ENCODE data around the gene IL17RE. TPM values are rescaled to one million over a fixed set of nuclear protein-coding genes. Genes with fewer than 3 reads are reported as not detected.
"Not testable (repeated sequence)": the region's sequence is repeated elsewhere in the genome, so short reads cannot be mapped to it uniquely, and the experiment has no call there.

IL17RE gene
- total RNA-seq, 4 donors from 2014 or later, result 0.47 to 0.85 (median 0.79) TPM

- Histone ChIP-seq H3K4me1 (peaks cover 0 to 30% (median 18%) of the 10 kb centered on the region in 3 donors), H3K27me3 (no peaks in the 10 kb centered on the region), H3K27ac (no peak overlapping the region), H3K4me3 (no peak overlapping the region), H3K9me3 (no peaks in the 10 kb centered on the region), H3K36me3 (peaks cover 0 to 49% of the 10 kb centered on the region in 2 donors)
- 86% methylated on average over 3 of the region's 13 CpGs; no CpG with 5 or more reads in 1 of the 2 donors for WGBS, 2 donors (ENCODE audit: low coverage in 1 of 2)
- TF ChIP-seq POLR2A (IDR thresholded peaks at IDR 0.05), result no peak
- TF ChIP-seq POLR2AphosphoS5 (IDR thresholded peaks at IDR 0.05), result no peak
- TF ChIP-seq, protein P1, sequence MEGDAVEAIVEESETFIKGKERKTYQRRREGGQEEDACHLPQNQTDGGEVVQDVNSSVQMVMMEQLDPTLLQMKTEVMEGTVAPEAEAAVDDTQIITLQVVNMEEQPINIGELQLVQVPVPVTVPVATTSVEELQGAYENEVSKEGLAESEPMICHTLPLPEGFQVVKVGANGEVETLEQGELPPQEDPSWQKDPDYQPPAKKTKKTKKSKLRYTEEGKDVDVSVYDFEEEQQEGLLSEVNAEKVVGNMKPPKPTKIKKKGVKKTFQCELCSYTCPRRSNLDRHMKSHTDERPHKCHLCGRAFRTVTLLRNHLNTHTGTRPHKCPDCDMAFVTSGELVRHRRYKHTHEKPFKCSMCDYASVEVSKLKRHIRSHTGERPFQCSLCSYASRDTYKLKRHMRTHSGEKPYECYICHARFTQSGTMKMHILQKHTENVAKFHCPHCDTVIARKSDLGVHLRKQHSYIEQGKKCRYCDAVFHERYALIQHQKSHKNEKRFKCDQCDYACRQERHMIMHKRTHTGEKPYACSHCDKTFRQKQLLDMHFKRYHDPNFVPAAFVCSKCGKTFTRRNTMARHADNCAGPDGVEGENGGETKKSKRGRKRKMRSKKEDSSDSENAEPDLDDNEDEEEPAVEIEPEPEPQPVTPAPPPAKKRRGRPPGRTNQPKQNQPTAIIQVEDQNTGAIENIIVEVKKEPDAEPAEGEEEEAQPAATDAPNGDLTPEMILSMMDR (IDR thresholded peaks at IDR 0.05), result no peak
- no peak for ATAC-seq
These were observed 35.0 kb downstream of the IL17RE start for GRCh38 chr3:9937486-9938238.

GRCh38 chr3:9938966-9939365 is 36.3 kb downstream of the IL17RE start:
- Histone ChIP-seq H3K36me3 (peaks cover 0 to 62% of the 10 kb centered on the region in 2 donors), H3K27me3 (no peaks in the 10 kb centered on the region), H3K9me3 (no peaks in the 10 kb centered on the region), H3K27ac (no peak overlapping the region), H3K4me1 (peaks cover 0 to 22% (median 18%) of the 10 kb centered on the region in 3 donors), H3K4me3 (no peak overlapping the region)
- no peak for ATAC-seq
- 92 to 94% methylated on average over 2 of the region's 2 CpGs for WGBS, 2 donors (ENCODE audit: low coverage in 1 of 2)
- TF ChIP-seq, protein P1 (IDR thresholded peaks at IDR 0.05), result no peak
- no peak for TF ChIP-seq POLR2AphosphoS5 (IDR thresholded peaks at IDR 0.05)
- TF ChIP-seq EP300 (IDR thresholded peaks at IDR 0.05), result no peak
- no peak for TF ChIP-seq POLR2A (IDR thresholded peaks at IDR 0.05)

- not testable (repeated sequence) for H3K27me3 ChIP-seq, H3K4me3 ChIP-seq, H3K9me3 ChIP-seq, H3K27ac ChIP-seq, ATAC-seq
- peaks cover 0 to 13% (median 11%) of the 10 kb centered on the region in 3 donors for H3K4me1 ChIP-seq
- WGBS, 2 donors (ENCODE audit: low coverage in 1 of 2), result no CpG with 5 or more reads among the region's 32 CpGs
- H3K36me3 ChIP-seq, result peaks cover 0 to 69% of the 10 kb centered on the region in 2 donors
These were observed 37.3 kb downstream of the IL17RE start for GRCh38 chr3:9939906-9940305.

DNA sequence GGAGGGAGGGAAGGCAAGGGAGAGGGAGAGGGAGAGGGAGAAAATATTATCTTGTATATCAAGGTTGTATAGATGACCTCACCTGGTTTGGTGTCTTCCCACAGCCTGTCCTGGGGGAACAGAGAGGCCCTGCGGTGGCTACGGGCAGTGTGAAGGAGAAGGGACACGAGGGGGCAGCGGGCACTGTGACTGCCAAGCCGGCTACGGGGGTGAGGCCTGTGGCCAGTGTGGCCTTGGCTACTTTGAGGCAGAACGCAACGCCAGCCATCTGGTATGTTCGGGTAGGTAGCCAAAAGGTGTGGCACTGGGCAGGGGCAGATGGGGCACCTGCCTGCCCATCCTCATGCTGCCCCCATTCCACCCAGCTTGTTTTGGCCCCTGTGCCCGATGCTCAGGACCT is 38.1 kb downstream of the IL17RE start:
- H3K27me3 ChIP-seq, result no peaks in the 10 kb centered on the region
- no peak for ATAC-seq
- H3K36me3 ChIP-seq, result peaks cover 0 to 67% of the 10 kb centered on the region in 2 donors
- no peak overlapping the region for H3K4me3 ChIP-seq
- peaks cover 0 to 10% (median 2%) of the 10 kb centered on the region in 3 donors for H3K4me1 ChIP-seq
- TF ChIP-seq POLR2A (IDR thresholded peaks at IDR 0.05) (no peak), POLR2AphosphoS5 (IDR thresholded peaks at IDR 0.05) (no peak), EP300 (IDR thresholded peaks at IDR 0.05) (no peak)
- TF ChIP-seq, protein P1 (IDR thresholded peaks at IDR 0.05), result no peak
- H3K27ac ChIP-seq, result no peak overlapping the region
- WGBS, 2 donors (ENCODE audit: low coverage in 1 of 2), result 93% methylated on average over 7 of the region's 10 CpGs; no CpG with 5 or more reads in 1 of the 2 donors
- H3K9me3 ChIP-seq, result no peaks in the 10 kb centered on the region

GRCh38 chr3:9942164-9942563 is 39.5 kb downstream of the IL17RE start:
- no peak overlapping the region for H3K27ac ChIP-seq
- peaks cover 0 to 20% (median 0%) of the 10 kb centered on the region in 3 donors for H3K4me1 ChIP-seq
- TF ChIP-seq POLR2AphosphoS5 (IDR thresholded peaks at IDR 0.05) (no peak), POLR2A (IDR thresholded peaks at IDR 0.05) (no peak), EP300 (IDR thresholded peaks at IDR 0.05) (no peak)
- TF ChIP-seq, protein P1 (IDR thresholded peaks at IDR 0.05), result no peak
- 74 to 80% methylated on average over 4 of the region's 4 CpGs for WGBS, 2 donors (ENCODE audit: low coverage in 1 of 2)
- H3K9me3 ChIP-seq, result no peaks in the 10 kb centered on the region
- H3K36me3 ChIP-seq, result peaks cover 0 to 54% of the 10 kb centered on the region in 2 donors
- H3K27me3 ChIP-seq, result no peaks in the 10 kb centered on the region
- no peak overlapping the region for H3K4me3 ChIP-seq
- ATAC-seq, result no peak
